ENCODE measurements around the gene SMIM41. TPM values are rescaled to one million over a fixed set of nuclear protein-coding genes. Genes with fewer than 3 reads are reported as not detected.

SMIM41 gene
- under 0.01 TPM in 1 of 2 replicates, not detected in the other for total RNA-seq

DNA sequence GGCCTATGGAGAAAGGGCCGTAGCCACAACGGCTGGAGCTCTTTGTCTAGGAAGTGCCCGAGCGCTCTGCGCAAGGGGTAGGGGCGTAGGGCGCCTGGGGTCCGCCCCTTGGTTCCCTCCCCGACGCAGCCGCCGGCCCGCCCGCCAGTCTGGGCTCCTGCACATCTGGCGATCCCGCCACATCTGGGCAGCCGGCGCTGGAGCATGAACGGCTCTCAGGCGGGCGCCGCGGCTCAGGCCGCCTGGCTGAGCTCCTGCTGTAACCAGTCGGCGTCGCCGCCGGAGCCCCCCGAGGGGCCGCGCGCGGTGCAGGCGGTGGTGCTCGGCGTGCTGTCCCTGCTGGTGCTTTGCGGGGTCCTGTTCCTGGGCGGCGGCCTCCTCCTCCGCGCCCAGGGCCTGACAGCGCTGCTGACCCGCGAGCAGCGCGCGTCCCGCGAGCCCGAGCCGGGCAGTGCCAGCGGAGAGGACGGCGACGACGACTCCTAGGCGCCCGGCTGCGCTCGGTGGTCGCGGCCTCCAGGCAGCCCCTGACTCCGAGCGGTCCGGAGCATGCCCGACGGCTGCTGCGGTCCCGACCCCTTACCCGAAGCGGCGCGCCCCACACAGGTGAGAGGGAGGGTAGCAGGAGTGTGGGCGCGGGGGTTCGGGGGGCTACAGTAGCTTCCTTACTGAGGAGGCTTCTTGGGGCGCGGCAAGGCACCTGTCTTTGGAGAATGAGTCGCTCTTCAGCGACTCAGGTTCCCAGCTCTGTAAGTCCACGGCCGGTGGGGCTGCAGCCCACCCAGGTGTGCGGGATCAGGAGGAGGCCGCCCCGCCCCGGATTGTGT, at the start of gene SMIM41:
SMIM41 (plus strand) TSS at position 129 of the 827 bp plus-strand sequence; CDS start at position 205, 76 bp downstream.
- Histone ChIP-seq H4K20me1 (ENCODE audit: insufficient read depth, low read length) (peaks cover 54% of the 10 kb centered on the region), H3K4me3 (ENCODE audit: insufficient read depth, low read length) (no peak within 1 kb of the TSS), H3K27ac (ENCODE audit: low read depth, low read length) (no peak within 1 kb of the TSS), H3K9me3 (ENCODE audit: low read depth, low read length) (no peaks in the 10 kb centered on the region), H3K4me1 (ENCODE audit: insufficient read depth, low read length) (peaks cover 35% of the 10 kb centered on the region), H3K79me2 (ENCODE audit: insufficient read depth, low read length) (peaks cover 40% of the 10 kb centered on the region), H2AFZ (ENCODE audit: low read length) (no peak within 1 kb of the TSS), H3K36me3 (ENCODE audit: insufficient read depth, low read length) (peaks cover 41% of the 10 kb centered on the region), H3K4me2 (ENCODE audit: insufficient read depth, low read length) (no peak within 1 kb of the TSS), H3K27me3 (ENCODE audit: insufficient read depth, low read length) (no peaks in the 10 kb centered on the region)
- TF ChIP-seq, protein P1, sequence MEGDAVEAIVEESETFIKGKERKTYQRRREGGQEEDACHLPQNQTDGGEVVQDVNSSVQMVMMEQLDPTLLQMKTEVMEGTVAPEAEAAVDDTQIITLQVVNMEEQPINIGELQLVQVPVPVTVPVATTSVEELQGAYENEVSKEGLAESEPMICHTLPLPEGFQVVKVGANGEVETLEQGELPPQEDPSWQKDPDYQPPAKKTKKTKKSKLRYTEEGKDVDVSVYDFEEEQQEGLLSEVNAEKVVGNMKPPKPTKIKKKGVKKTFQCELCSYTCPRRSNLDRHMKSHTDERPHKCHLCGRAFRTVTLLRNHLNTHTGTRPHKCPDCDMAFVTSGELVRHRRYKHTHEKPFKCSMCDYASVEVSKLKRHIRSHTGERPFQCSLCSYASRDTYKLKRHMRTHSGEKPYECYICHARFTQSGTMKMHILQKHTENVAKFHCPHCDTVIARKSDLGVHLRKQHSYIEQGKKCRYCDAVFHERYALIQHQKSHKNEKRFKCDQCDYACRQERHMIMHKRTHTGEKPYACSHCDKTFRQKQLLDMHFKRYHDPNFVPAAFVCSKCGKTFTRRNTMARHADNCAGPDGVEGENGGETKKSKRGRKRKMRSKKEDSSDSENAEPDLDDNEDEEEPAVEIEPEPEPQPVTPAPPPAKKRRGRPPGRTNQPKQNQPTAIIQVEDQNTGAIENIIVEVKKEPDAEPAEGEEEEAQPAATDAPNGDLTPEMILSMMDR (IDR thresholded peaks at IDR 0.05; ENCODE audit: extremely low read depth, low read depth, low read length): no peak
- DNase-seq (ENCODE audit: insufficient read length, low spot score, missing footprints): peak; percentile 58

DNA sequence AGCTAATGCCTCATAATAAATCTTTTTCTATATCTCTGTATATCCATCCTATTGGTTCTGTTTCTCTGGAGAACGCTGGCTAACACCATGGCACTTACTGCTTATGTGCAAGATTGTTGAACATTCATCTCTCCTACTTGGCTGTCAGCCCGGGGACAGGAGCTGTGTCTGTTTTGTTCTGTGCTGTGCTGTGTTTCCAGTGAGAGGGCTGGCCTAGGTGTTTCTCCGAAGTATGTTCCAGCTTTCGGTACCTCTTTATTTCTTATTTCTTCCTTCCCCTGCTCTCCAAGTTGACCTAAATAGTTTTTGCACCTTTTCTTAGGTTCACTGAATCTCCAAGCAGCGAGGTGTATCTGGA, 47.1 kb upstream of the SMIM41 start:
- peak; percentile 96 for DNase-seq (ENCODE audit: insufficient read length, low spot score, missing footprints)
- no peaks in the 10 kb centered on the region for H3K36me3 ChIP-seq (ENCODE audit: insufficient read depth, low read length)
- peak overlapping the region; percentile 68 for H3K4me3 ChIP-seq (ENCODE audit: insufficient read depth, low read length)
- H3K27me3 ChIP-seq (ENCODE audit: insufficient read depth, low read length): no peaks in the 10 kb centered on the region
- peak overlapping the region; percentile 91 for H3K27ac ChIP-seq (ENCODE audit: low read depth, low read length)
- no peaks in the 10 kb centered on the region for H4K20me1 ChIP-seq (ENCODE audit: insufficient read depth, low read length)
- TF ChIP-seq, protein P1 (IDR thresholded peaks at IDR 0.05; ENCODE audit: extremely low read depth, low read depth, low read length): no peak
- H3K79me2 ChIP-seq (ENCODE audit: insufficient read depth, low read length): peaks cover 1% of the 10 kb centered on the region
- peak overlapping the region; percentile 98 for H3K4me2 ChIP-seq (ENCODE audit: insufficient read depth, low read length)
- peak overlapping the region; percentile 69 for H2AFZ ChIP-seq (ENCODE audit: low read length)
- H3K9me3 ChIP-seq (ENCODE audit: low read depth, low read length): no peaks in the 10 kb centered on the region
- peaks cover 20% of the 10 kb centered on the region for H3K4me1 ChIP-seq (ENCODE audit: insufficient read depth, low read length)

DNA sequence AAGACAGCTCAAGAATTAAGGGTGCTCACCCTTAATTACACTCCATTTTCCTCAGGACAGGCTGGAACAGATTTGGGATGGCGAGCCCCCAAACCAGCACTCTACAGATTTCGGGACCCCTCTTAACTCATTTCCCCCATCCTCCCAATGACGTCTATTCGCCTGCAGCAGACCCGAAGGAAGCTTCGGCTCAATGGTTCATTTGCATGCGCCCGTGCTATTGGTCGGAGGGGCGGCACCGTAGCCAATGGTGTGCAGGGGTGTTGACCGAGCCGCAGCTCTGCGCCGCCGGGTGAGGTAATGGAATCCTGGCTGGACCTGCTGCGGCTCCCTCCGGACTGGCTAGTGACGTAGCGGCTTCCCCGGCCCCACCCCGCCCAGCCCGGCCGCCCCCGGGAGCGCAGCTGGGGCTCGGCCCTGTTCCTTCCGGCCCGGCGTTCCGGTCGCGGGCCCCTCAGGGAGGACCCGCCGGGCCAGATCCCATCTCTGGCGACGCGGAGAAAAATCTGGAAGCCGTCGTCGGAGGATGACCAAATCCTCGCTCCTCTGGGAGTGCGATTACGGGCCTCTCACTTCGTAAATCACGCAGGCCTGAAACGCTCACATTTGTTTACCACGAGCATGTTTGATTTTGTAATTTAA, 46.6 kb upstream of the SMIM41 start:
- Histone ChIP-seq H3K4me1 (ENCODE audit: insufficient read depth, low read length) (peaks cover 22% of the 10 kb centered on the region), H2AFZ (ENCODE audit: low read length) (peak overlapping the region; percentile 69), H3K36me3 (ENCODE audit: insufficient read depth, low read length) (no peaks in the 10 kb centered on the region), H3K4me2 (ENCODE audit: insufficient read depth, low read length) (peak overlapping the region; percentile 98), H3K79me2 (ENCODE audit: insufficient read depth, low read length) (peaks cover 2% of the 10 kb centered on the region), H3K27ac (ENCODE audit: low read depth, low read length) (peak overlapping the region; percentile 93), H3K9me3 (ENCODE audit: low read depth, low read length) (no peaks in the 10 kb centered on the region), H3K4me3 (ENCODE audit: insufficient read depth, low read length) (peak overlapping the region; percentile 68), H4K20me1 (ENCODE audit: insufficient read depth, low read length) (no peaks in the 10 kb centered on the region), H3K27me3 (ENCODE audit: insufficient read depth, low read length) (no peaks in the 10 kb centered on the region)
- DNase-seq (ENCODE audit: insufficient read length, low spot score, missing footprints): peak; percentile 100
- TF ChIP-seq, protein P1 (IDR thresholded peaks at IDR 0.05; ENCODE audit: extremely low read depth, low read depth, low read length): no peak

All from osteoblast (primary cell).